Measurements from ENCODE around the gene FBXO41. TPM values are rescaled to one million over a fixed set of nuclear protein-coding genes. Genes with fewer than 3 reads are reported as not detected.

The FBXO41 gene
- total RNA-seq, 1 experiment from 2014 or later: 12.1 TPM

DNA sequence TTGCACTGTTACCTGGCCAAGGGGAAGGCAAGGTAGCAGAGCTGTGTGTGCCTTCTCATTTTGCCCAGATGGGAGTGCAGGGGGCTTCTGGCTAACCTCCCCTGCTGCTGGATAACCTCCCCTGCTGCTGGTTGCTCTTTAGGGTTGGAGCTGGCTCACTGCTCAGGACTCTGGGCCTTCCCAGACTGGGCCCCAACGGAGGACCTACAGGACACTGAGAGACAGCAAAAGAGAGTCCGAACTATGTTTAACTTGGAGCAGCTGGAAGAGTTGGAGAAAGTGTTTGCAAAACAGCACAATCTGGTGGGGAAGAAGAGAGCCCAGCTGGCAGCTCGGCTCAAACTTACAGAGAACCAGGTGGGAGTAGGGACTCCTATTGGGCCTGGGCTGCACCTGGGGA, 76.0 kb downstream of the FBXO41 start:
- DNase-seq: no peak
- BruUV-seq (replicated peaks): no TSS peak
- Histone ChIP-seq H3K27me3 (replicated peaks; ENCODE audit: control insufficient read depth, insufficient read depth, low read length) (no peaks in the 10 kb centered on the region), H3K36me3 (ENCODE audit: control insufficient read depth, insufficient read depth, low read length) (no peaks in the 10 kb centered on the region), H3K9me3 (no peaks in the 10 kb centered on the region), H3K4me1 (peaks cover 8% of the 10 kb centered on the region), H3K4me3 (ENCODE audit: low read depth, low read length) (no peak overlapping the region)
- no peak for TF ChIP-seq CTCF (IDR thresholded peaks at IDR 0.05; ENCODE audit: insufficient read depth in 1 of 2, low read depth in 1 of 2, low read length in 1 of 2, severe bottlenecking in 1 of 2, unreplicated experiment in 1 of 2)
- Mint-ChIP-seq H3K4me1 (ENCODE audit: low read depth, unreplicated experiment) (no peaks in the 10 kb centered on the region), H3K36me3 (ENCODE audit: insufficient read depth, unreplicated experiment) (peaks cover under 1% of the 10 kb centered on the region), H3K9me3 (ENCODE audit: unreplicated experiment) (no peaks in the 10 kb centered on the region), H3K27me3 (ENCODE audit: insufficient read depth, unreplicated experiment) (no peaks in the 10 kb centered on the region), H3K27ac (ENCODE audit: unreplicated experiment) (no peak overlapping the region), H3K4me3 (ENCODE audit: unreplicated experiment) (no peak overlapping the region)
- POLR2A ChIA-PET: no interaction called here
- intact Hi-C loops (cut with micrococcal nuclease; ENCODE audit: unreplicated experiment): no loop called here
- CTCF ChIA-PET: interaction anchor here (0.7 to 3.6 kb wide), 3 partner anchors 17 to 123 kb away, joined by 7 to 19 read pairs (median 10); no protein-coding TSS in a partner anchor

- DNase-seq: no peak
- Mint-ChIP-seq H3K36me3 (ENCODE audit: insufficient read depth, unreplicated experiment) (no peaks in the 10 kb centered on the region), H3K27me3 (ENCODE audit: insufficient read depth, unreplicated experiment) (no peaks in the 10 kb centered on the region), H3K9me3 (ENCODE audit: unreplicated experiment) (no peaks in the 10 kb centered on the region), H3K4me1 (ENCODE audit: low read depth, unreplicated experiment) (no peaks in the 10 kb centered on the region), H3K4me3 (ENCODE audit: unreplicated experiment) (no peak overlapping the region), H3K27ac (ENCODE audit: unreplicated experiment) (no peak overlapping the region)
- ChIA-PET POLR2A (no interaction called here), CTCF (no interaction called here)
- H3K4me3 ChIP-seq (ENCODE audit: low read depth, low read length): no peak overlapping the region
- BruUV-seq (replicated peaks): no TSS peak
- H3K4me1 ChIP-seq: no peaks in the 10 kb centered on the region
- no peak for TF ChIP-seq CTCF (IDR thresholded peaks at IDR 0.05; ENCODE audit: insufficient read depth in 1 of 2, low read depth in 1 of 2, low read length in 1 of 2, severe bottlenecking in 1 of 2, unreplicated experiment in 1 of 2)
- no peaks in the 10 kb centered on the region for H3K9me3 ChIP-seq
- no peaks in the 10 kb centered on the region for H3K36me3 ChIP-seq (ENCODE audit: control insufficient read depth, insufficient read depth, low read length)
- H3K27me3 ChIP-seq (replicated peaks; ENCODE audit: control insufficient read depth, insufficient read depth, low read length): no peaks in the 10 kb centered on the region
- intact Hi-C loops (cut with micrococcal nuclease; ENCODE audit: unreplicated experiment): no loop called here
These were observed 78.7 kb downstream of the FBXO41 start for GRCh38 chr2:73205611-73206010.

Other genes with a start within 250 kb of the FBXO41 start
- 26.8 and 31.3 TPM in 2 replicates for gene SFXN5, start 212.8 kb downstream of the FBXO41 start, total RNA-seq (2022)
- 17.3 and 17.4 TPM in 2 replicates for gene RAB11FIP5, start 171.5 kb downstream of the FBXO41 start, total RNA-seq (2022)
- gene NOTO, start 81.9 kb downstream of the FBXO41 start, total RNA-seq (2022): 0.12 TPM in 1 of 2 replicates, not detected in the other
- 53.1 and 65.8 TPM in 2 replicates for gene SMYD5, start 70.2 kb downstream of the FBXO41 start, total RNA-seq (2022)
- 24.1 and 25.4 TPM in 2 replicates for gene PRADC1, start 51.2 kb downstream of the FBXO41 start, total RNA-seq (2022)
- 450 and 505 TPM in 2 replicates for gene CCT7, start 50.2 kb downstream of the FBXO41 start, total RNA-seq (2022)
- 0.30 TPM in 1 of 2 replicates, not detected in the other for gene EGR4, start 9.1 kb upstream of the FBXO41 start, total RNA-seq (2022)
- 7.4 and 9.2 TPM in 2 replicates for gene ALMS1, start 101.4 kb upstream of the FBXO41 start, total RNA-seq (2022)